Karpas-422 (cell line): Measurements from ENCODE around the gene PLA2G2E. TPM values are rescaled to one million over a fixed set of nuclear protein-coding genes. Genes with fewer than 3 reads are reported as not detected.
"Not testable (repeated sequence)": the region's sequence is repeated elsewhere in the genome, so short reads cannot be mapped to it uniquely, and the experiment has no call there.

ENCODE experiments used
- DNase-seq: peaks from one replicate; pipeline ENCODE4 v3.0.0-alpha.2; 2015
- H2AFZ ChIP-seq: fragments of 200-600 bp; sonication (generic); 2 replicates; pipeline ENCODE4 v1.6.1; 2014; ENCODE audit warnings: antibody characterized with exemption, low read length, mixed read lengths
- H3K27ac ChIP-seq: fragments of 200-600 bp; sonication (generic); 2 replicates; pipeline ENCODE4 v1.5.1; 2014; ENCODE audit warnings: mild to moderate bottlenecking, low read length, moderate library complexity
- H3K27me3 ChIP-seq: fragments of 200-600 bp; sonication (generic); 2 replicates; pipeline ENCODE4 v1.6.1; 2014; ENCODE audit warnings: low read length, mixed read lengths
- H3K36me3 ChIP-seq: fragments of 200-600 bp; sonication (generic); 2 replicates; pipeline ENCODE4 v1.6.1; 2014; ENCODE audit warnings: low read length, mixed read lengths; ENCODE audit not compliant: insufficient read depth
- H3K4me1 ChIP-seq: fragments of 200-600 bp; sonication (generic); 2 replicates; pipeline ENCODE4 v1.6.1; 2014; ENCODE audit warnings: mild to moderate bottlenecking, low read length, mixed read lengths
- H3K4me2 ChIP-seq: fragments of 200-600 bp; sonication (generic); 2 replicates; pipeline ENCODE4 v1.6.1; 2014; ENCODE audit warnings: low read length, low read depth, mild to moderate bottlenecking; ENCODE audit not compliant: poor library complexity, severe bottlenecking
- H3K4me3 ChIP-seq: fragments of 200-600 bp; sonication (generic); 2 replicates; pipeline ENCODE4 v1.5.1; 2014; ENCODE audit warnings: mild to moderate bottlenecking, antibody characterized with exemption, low read length, mixed read lengths
- H3K79me2 ChIP-seq: fragments of 200-600 bp; sonication (generic); 2 replicates; pipeline ENCODE4 v1.6.1; 2014; ENCODE audit warnings: mild to moderate bottlenecking, low read length, mixed read lengths
- H3K9ac ChIP-seq: fragments of 200-600 bp; sonication (generic); 2 replicates; pipeline ENCODE4 v1.6.0; 2014; ENCODE audit warnings: low read length
- H3K9me2 ChIP-seq: fragments of 200-600 bp; sonication (generic), shearing (Covaris generic); replicated peaks from 2 replicates; pipeline ENCODE4 v1.6.0; 2014; ENCODE audit warnings: mild to moderate bottlenecking, low read length, moderate library complexity; ENCODE audit not compliant: insufficient read depth
- H3K9me3 ChIP-seq: fragments of 300-700, 200-600 bp; sonication (generic); 2 replicates; pipeline ENCODE4 v1.6.1; 2014; ENCODE audit warnings: low read length, mixed read lengths
- H4K20me1 ChIP-seq: fragments of 200-600 bp; sonication (generic); 2 replicates; pipeline ENCODE4 v1.6.1; 2014; ENCODE audit warnings: mild to moderate bottlenecking, antibody characterized with exemption, low read length, low read depth; ENCODE audit not compliant: insufficient read depth
- total RNA-seq: library from RNA; depleted of rRNA; stranded (reverse); fragments of >200 nt; shearing (Covaris generic); gene quantifications from 2 replicates; pipeline ENCODE4 v1.2.3, GENCODE V29; 2014; ENCODE audit warnings: low replicate concordance

The PLA2G2E gene
- total RNA-seq, 1 experiment from 2014 or later = not detected

GRCh38 chr1:19889656-19890055 lies 33.8 kb downstream of the PLA2G2E start:
- Histone ChIP-seq H3K9ac (no peak overlapping the region), H3K4me2 (no peak overlapping the region), H3K36me3 (peaks cover 46% of the 10 kb centered on the region), H3K4me1 (no peaks in the 10 kb centered on the region; the same call in 1 of the 2 replicates), H3K4me3 (no peak overlapping the region), H4K20me1 (no peaks in the 10 kb centered on the region), H3K9me2 (no peaks in the 10 kb centered on the region), H3K27ac (no peak overlapping the region), H3K9me3 (no peaks in the 10 kb centered on the region), H3K79me2 (peaks cover 95% of the 10 kb centered on the region), H3K27me3 (no peaks in the 10 kb centered on the region), H2AFZ (no peak overlapping the region)
- DNase-seq = no peak

GRCh38 chr1:19888112-19888511 lies 35.3 kb downstream of the PLA2G2E start:
- H3K9me2 ChIP-seq = no peaks in the 10 kb centered on the region
- no peak overlapping the region for H3K27ac ChIP-seq
- no peak overlapping the region for H3K9ac ChIP-seq
- no peak for DNase-seq
- no peak overlapping the region for H3K4me2 ChIP-seq
- no peaks in the 10 kb centered on the region for H3K27me3 ChIP-seq
- no peaks in the 10 kb centered on the region for H3K9me3 ChIP-seq
- H3K4me3 ChIP-seq = no peak overlapping the region
- peaks cover 12% of the 10 kb centered on the region for H4K20me1 ChIP-seq
- peaks cover 36% of the 10 kb centered on the region for H3K36me3 ChIP-seq
- peaks cover 14% of the 10 kb centered on the region for H3K4me1 ChIP-seq
- H2AFZ ChIP-seq = no peak overlapping the region
- H3K79me2 ChIP-seq = peaks cover 96% of the 10 kb centered on the region

DNA sequence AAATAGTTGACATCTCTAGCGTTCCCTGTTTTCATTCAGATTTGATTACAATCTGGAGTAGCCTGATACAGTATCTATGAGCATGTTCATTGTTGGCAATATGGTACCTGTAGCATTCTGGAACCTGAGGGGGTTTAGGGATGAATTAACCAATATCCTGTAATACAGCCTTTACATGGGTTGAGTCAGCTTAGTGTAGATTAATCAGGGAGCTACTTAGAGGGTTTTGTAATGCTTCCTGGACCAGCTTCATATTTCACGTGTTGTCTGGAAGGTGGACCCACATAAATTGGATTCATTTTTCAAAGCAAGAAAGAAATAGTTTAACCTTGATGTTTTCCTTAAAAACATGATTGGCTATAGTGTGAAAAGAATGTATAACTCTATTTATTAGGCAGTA lies 37.6 kb downstream of the PLA2G2E start:
- peaks cover 16% of the 10 kb centered on the region; the same call in 1 of the 2 replicates for H3K36me3 ChIP-seq
- H2AFZ ChIP-seq = no peak overlapping the region
- peaks cover 21% of the 10 kb centered on the region for H3K4me1 ChIP-seq
- H3K9me3 ChIP-seq = no peaks in the 10 kb centered on the region
- DNase-seq = no peak
- no peaks in the 10 kb centered on the region for H3K27me3 ChIP-seq
- H4K20me1 ChIP-seq = peaks cover 15% of the 10 kb centered on the region
- no peak overlapping the region for H3K4me3 ChIP-seq
- H3K4me2 ChIP-seq = no peak overlapping the region
- H3K9me2 ChIP-seq = no peaks in the 10 kb centered on the region
- peaks cover 83% of the 10 kb centered on the region for H3K79me2 ChIP-seq
- no peak overlapping the region for H3K27ac ChIP-seq
- no peak overlapping the region for H3K9ac ChIP-seq

DNA sequence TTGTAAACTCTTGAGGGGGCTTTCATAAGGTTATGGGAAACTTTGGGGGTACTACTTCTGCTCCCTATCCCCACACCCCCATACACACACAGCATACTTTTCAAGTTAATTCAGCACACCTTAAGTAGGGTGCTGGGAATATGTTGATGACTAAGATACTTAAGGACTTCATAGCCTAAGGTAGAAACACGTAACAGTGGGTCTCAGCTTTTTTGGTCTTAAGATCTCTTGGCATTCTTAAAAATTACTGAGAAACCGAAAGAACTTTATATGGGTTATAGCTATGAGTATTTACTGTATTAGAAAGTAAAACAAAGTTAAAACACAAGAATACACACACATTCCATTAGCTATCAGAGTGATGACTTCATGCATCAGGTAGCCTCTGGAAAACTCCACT lies 39.1 kb downstream of the PLA2G2E start:
- Histone ChIP-seq H3K36me3 (peaks cover 9% of the 10 kb centered on the region; the same call in 1 of the 2 replicates), H3K79me2 (peaks cover 68% of the 10 kb centered on the region), H3K4me2 (peak overlapping the region; percentile 100), H2AFZ (no peak overlapping the region), H3K9ac (peak overlapping the region; percentile 82; the same call in 1 of the 2 replicates), H3K27me3 (no peaks in the 10 kb centered on the region), H4K20me1 (peaks cover 15% of the 10 kb centered on the region), H3K9me2 (no peaks in the 10 kb centered on the region), H3K4me1 (peaks cover 21% of the 10 kb centered on the region), H3K9me3 (no peaks in the 10 kb centered on the region), H3K4me3 (peak overlapping the region; percentile 78), H3K27ac (no peak overlapping the region)
- no peak for DNase-seq

DNA sequence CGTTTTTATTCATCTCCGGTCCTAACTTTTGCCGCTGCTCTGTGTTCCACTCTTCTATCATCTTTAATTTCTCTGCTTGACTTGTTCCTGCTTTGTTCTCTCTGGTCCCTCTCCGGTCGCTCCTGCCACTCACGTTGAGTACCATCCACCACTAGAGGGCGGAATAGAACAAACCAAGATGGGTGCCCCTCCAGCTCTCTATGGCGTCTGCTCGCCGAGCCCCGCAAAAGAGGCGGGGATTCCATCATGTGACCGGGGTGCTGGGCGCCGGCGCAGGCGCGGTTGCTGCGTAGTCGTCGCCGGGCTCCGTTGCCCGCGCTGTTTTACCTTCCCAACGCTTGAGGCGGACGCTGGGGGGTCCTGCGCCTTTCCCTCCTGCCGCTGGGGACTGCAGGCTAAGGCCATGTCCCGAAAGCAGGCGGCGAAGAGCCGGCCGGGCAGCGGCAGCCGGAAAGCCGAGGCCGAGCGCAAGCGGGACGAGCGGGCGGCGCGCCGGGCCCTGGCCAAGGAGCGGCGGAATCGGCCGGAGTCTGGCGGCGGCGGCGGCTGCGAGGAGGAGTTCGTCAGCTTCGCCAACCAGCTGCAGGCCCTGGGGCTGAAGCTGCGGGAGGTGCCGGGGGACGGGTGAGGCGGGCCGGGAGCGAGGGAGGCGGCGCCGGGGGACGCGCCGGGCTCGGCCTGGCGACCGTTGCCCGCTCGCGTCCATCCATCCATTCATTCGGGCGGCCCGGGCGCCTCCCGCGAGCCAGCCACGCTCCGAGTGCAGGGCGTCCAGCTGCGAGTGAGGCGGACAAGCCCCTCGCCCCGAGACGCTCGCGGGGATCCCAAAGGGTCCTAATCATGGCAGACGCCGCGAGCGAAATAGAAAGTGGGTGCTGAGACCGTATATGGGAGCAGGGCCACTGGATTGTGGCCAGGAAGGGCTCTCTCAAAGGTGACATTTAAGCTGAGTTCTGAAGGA lies 41.0 kb downstream of the PLA2G2E start, which contains the start of gene OTUD3:
Gene OTUD3, plus strand, starts transcription at position 285 of the 961 bp plus-strand sequence. Its CDS starts 119 bp downstream, at position 404.
- H3K9me3 ChIP-seq = no peaks in the 10 kb centered on the region
- H3K4me3 ChIP-seq = peak within 1 kb of the TSS; percentile 78
- peak within 1 kb of the TSS; percentile 82 for H3K9ac ChIP-seq
- H3K9me2 ChIP-seq = no peaks in the 10 kb centered on the region
- H3K4me1 ChIP-seq = peaks cover 21% of the 10 kb centered on the region
- H3K27me3 ChIP-seq = no peaks in the 10 kb centered on the region
- H3K36me3 ChIP-seq = 0 out of 2 replicates have a peak, but pooled peaks cover 4% of the 10 kb centered on the region
- H3K27ac ChIP-seq = no peak within 1 kb of the TSS; the same call in 1 of the 2 replicates
- peak within 1 kb of the TSS; percentile 100 for H3K4me2 ChIP-seq
- DNase-seq = peak; percentile 99
- peaks cover 15% of the 10 kb centered on the region for H4K20me1 ChIP-seq
- peaks cover 49% of the 10 kb centered on the region for H3K79me2 ChIP-seq
- peak within 1 kb of the TSS; percentile 99 for H2AFZ ChIP-seq

- H3K27ac ChIP-seq, H3K9ac ChIP-seq, DNase-seq, H3K27me3 ChIP-seq, H3K4me3 ChIP-seq, H2AFZ ChIP-seq, H3K9me2 ChIP-seq, H3K36me3 ChIP-seq, H3K4me2 ChIP-seq, H3K9me3 ChIP-seq: not testable (repeated sequence)
- Histone ChIP-seq H3K4me1 (peaks cover 21% of the 10 kb centered on the region), H4K20me1 (peaks cover 15% of the 10 kb centered on the region), H3K79me2 (peaks cover 36% of the 10 kb centered on the region)
Measured at GRCh38 chr1:19880841-19881240, 42.6 kb downstream of the PLA2G2E start.

- DNase-seq = no peak
- Histone ChIP-seq H3K9me2 (no peaks in the 10 kb centered on the region), H3K27me3 (no peaks in the 10 kb centered on the region), H3K4me1 (peaks cover 21% of the 10 kb centered on the region), H4K20me1 (peaks cover 15% of the 10 kb centered on the region), H3K9me3 (no peaks in the 10 kb centered on the region), H3K27ac (no peak overlapping the region), H3K36me3 (no peaks in the 10 kb centered on the region), H2AFZ (no peak overlapping the region), H3K79me2 (peaks cover 24% of the 10 kb centered on the region), H3K4me3 (no peak overlapping the region), H3K4me2 (no peak overlapping the region), H3K9ac (no peak overlapping the region)
Measured at GRCh38 chr1:19879661-19880060, 43.8 kb downstream of the PLA2G2E start.

DNA sequence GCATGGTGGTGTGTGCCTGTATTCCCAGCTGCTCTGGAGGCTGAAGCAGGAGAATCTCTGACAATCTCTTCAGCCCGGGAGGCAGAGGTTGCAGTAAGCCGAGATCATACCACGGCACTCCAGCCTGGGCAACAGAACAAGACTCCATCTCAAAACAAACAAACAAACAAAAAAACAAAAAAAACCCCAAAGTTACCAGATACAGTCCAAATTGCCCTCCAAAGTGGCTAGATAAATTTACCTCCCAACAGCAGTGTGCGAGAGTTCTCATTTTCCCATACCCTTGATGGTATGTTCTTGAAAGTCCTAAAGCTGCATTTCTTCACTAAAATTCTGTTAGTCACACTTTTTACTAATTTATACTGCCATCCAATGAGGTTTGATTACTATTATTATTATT lies 44.2 kb downstream of the PLA2G2E start:
- H2AFZ ChIP-seq = no peak overlapping the region
- no peaks in the 10 kb centered on the region for H3K9me3 ChIP-seq
- no peak overlapping the region for H3K9ac ChIP-seq
- H3K27me3 ChIP-seq = no peaks in the 10 kb centered on the region
- no peak overlapping the region for H3K4me3 ChIP-seq
- H3K27ac ChIP-seq = no peak overlapping the region
- H4K20me1 ChIP-seq = peaks cover 13% of the 10 kb centered on the region
- H3K4me1 ChIP-seq = peaks cover 18% of the 10 kb centered on the region
- H3K36me3 ChIP-seq = no peaks in the 10 kb centered on the region
- H3K9me2 ChIP-seq = no peaks in the 10 kb centered on the region
- peaks cover 20% of the 10 kb centered on the region for H3K79me2 ChIP-seq
- no peak overlapping the region for H3K4me2 ChIP-seq
- DNase-seq = no peak
